NCI-H2107 treated with DMSO at 0.1 percent for 48 hours (cell line): ENCODE results near the gene NCBP2.

ENCODE experiments used
- DNase-seq: peaks from one replicate; lab custom pipeline; 2025; ENCODE audit not compliant: unreplicated experiment; lab: John Stamatoyannopoulos, UW

NCBP2 gene

DNA sequence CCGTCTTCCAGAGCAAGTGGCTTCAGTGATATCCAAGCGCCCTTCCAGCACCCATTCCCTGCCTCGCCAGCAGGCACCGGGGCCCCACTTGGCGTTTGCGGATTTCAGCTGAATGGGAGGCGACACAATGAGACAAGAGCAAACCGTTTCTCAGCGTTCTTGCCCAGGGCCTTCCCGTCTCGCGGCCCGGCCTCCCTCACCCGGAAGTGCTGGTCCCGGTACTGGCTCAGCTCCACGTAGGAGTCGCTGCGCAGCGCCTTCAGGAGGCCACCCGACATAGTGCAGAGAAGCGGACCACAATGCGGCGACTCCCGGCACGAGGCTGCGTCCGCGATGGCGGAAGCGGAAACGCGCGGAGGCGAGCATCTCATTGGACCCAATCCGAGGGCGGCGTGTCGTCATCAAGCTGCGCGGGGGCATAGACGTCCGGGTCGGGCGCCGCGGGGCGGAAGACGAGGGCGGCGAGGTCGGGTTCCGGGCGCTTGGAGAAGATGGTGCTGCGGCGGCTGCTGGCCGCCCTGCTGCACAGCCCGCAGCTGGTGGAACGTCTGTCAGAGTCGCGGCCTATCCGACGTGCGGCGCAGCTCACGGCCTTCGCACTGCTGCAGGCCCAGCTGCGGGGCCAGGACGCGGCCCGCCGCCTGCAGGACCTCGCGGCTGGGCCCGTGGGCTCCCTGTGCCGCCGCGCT is at the start of gene NCBP2:
Gene NCBP2 (minus strand): TSS at position 303 of the 689 bp plus-strand sequence. CDS start 25 bp downstream, at position 278.
- DNase-seq, result peak; percentile 98

DNA sequence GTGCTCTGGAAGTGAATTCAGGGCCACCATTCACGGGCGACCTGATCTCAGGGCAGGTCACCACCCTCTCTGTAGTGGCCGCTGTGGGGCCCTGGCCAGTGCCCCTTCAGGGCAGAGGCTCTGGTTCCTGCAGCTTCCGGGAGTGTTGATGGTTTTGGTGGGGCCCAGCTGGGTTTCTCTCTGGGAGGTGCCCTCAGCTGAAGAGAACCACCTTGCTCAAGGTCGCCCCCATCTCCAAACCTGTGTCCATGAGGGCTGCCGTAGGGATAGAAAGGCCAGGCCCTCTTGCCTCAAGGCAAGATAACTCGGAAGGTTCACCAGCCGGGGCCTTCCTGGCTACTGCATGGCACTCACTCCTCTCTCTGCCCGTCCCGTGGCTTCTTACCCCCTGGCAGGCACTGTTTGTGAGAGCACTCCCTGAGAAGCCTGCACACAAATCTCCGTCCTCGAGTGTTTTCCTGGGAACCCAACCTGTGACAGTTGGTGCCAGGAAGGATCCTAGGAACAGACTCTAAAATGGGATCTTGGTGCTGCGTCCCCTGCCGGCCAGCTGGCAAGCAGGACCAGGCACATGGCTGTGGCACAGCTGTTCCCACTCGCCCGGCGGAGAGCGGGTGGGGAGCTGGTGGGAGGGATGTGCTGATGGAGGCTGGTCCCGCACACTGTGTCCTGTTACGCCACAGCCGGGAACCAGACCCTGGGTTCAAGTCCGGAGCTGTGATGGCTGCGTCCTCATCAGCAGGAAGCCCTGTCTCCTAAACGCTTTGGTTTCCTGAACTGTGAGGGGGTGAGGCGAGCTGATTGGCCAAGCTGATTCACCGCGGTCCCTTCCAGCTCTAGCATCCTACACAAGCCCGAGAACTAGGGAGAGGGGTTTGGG is 49.5 kb upstream of the NCBP2 start:
- DNase-seq, result no peak

GRCh38 chr3:196990601-196991007 is 48.3 kb upstream of the NCBP2 start:
- DNase-seq, result no peak

- DNase-seq, result peak; percentile 56
Observed at GRCh38 chr3:196989721-196990262, 47.5 kb upstream of the NCBP2 start.

- peak; percentile 26 for DNase-seq
Observed at GRCh38 chr3:196988241-196989029, 46.1 kb upstream of the NCBP2 start.

GRCh38 chr3:196987022-196987421 is 44.7 kb upstream of the NCBP2 start:
- DNase-seq, result no peak

DNA sequence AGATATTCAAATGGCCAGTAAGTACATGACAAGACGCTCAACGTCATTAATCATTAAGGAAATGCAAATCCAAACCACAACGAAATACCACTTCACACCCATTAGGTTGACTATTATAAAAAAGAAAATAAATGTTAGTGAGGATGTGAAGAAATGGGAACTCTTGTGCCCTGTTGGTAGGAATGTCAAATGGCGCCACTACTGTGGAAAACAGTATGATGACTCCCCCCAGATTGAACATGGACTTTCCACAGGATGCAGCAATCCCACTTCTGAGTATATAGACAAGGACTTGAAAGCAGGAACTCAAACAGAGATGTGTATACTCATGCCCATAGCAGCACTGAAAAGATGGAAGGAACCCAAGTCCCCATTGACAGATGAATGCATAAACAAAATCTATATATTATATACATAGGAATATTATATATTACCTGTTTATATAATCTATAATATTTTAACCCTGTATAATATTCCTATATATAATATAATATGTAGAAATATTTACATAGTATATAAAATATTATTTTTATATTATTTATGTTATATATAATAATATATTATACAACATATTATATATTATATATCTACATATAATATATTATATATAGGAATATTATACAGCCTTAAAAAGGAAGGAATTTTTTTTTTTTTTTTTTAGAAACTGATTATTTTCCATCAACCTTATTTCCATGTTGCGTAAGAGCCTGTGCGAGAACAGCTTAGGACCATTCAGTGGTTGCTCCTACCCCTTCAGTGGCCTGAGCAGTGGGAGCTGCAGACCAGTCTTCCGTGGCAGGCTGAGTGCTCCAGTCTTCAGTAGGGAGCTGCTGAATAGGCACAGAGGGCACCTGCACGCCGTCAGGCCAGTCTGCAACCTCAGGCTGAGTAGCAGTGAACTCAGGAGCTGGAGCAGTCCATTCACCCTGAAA is 43.9 kb upstream of the NCBP2 start:
- DNase-seq, result no peak

- no peak for DNase-seq
Observed at GRCh38 chr3:196985298-196985697, 43.0 kb upstream of the NCBP2 start.

DNA sequence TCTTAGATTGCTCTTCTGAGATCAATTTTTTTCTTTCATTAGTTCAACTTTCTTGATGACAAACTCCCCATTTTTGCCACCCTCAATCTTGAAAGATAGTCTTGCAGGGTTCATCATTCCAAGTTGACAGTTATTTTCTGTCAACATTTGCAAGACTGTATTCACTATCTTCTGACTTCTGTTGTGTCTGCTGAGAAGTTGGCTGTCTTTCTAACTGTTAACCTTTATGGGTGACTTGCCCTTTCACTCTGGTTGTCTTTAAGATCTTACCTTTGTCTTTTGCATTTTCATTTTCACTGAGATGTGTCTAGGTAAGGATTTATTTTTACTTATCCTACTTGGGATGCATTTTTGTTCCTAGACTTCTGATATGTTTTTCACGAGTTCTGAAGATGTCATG is 40.9 kb upstream of the NCBP2 start:
- DNase-seq, result no peak

- no peak for DNase-seq
Observed at GRCh38 chr3:196981657-196982056, 39.3 kb upstream of the NCBP2 start.

DNA sequence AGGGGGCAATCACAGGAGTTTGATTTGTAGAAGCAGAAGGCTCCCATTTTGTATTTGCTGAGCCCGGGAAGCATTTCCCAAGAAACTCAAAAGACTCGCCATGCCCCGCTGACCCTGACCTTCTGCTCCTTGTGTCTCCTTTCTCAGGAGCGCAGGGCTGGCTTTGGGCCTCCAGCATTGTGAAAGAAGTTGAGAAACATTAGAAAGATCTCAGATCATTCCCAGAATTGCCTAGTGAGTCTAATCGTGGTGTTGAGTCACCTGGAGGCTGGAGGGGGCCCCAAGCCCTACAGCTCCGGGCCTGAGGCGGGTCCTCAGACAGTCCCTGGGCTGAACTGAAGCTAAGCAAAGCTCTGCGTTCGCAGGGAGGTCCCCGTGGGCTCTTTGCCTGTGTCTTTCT is 37.2 kb upstream of the NCBP2 start:
- no peak for DNase-seq

- DNase-seq, result no peak
Observed at GRCh38 chr3:196976941-196977340, 34.6 kb upstream of the NCBP2 start.

DNA sequence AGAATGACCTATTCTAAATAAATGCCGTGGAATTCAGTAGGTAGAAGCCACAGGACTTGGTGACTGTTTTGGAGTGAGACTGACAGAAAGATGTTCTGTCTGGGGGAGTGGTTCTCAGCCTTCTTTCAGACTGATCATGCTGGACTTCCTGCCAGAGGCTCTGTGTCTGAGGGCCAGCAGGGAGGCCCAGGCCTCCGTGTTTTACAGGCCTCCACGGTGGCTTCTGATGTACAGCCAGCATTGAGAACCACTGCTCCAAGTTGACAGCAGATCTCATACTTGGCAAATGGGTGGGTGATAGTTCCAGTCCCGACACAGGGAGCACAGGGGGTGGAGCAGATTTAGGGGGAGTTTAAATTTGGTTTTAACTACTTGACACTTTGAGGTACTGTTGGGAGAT is 33.0 kb upstream of the NCBP2 start:
- DNase-seq, result no peak

- DNase-seq, result no peak
Observed at GRCh38 chr3:196974661-196975060, 32.3 kb upstream of the NCBP2 start.

DNA sequence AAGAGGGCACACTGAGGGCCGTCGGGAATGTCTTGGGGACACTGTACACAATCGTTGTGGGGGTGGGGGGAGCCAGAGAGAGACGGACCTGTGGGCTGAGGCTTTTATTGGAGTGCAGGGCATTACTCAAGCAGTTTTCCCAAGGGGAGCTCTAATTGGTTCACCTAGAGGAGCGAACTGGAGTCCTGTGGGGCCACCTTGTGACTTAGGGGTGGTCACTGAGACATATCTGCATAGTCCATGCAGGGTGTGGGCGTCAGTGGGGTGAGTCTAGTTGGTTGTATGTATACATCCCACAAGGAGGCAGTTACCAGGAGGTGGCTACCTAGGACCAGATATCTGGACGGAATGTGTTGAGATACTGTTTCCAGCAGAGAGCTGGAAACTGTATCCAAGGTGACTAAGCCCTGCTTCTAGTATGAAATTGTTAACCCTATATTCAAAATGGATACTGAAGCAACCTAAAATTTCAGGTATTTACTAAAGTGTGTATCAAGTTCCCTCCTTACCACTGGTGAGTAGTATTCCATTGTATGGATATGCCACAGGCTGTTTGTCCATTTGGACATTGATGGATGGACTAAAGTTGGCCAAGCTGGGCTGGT is 28.9 kb upstream of the NCBP2 start:
- DNase-seq, result no peak

DNA sequence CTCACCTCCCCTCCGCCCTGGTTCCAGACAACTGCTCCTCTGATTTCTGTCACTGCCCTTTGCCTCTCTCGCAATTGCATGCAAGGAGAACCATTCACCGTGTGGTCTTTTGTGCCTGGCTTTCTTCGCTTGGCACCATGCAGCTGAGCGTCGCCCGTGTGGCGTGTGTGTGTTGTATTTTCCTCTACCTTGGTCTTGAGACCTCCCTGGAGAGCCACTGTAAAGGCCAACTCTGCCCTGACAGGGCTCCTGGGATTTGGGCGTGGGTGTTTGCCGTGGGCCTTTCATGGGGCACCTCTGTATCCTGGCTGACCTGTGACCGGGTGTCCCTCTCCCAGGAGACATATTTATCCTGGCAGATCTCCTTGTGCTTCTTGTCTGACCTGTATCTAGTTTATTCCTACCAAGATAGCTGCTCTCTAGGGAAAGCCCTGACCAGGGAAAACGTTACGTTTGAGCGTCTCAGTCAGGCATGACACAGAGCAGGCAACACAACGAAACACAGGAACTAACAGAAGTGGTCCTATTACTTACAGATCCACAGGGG is 28.3 kb upstream of the NCBP2 start:
- DNase-seq, result no peak

DNA sequence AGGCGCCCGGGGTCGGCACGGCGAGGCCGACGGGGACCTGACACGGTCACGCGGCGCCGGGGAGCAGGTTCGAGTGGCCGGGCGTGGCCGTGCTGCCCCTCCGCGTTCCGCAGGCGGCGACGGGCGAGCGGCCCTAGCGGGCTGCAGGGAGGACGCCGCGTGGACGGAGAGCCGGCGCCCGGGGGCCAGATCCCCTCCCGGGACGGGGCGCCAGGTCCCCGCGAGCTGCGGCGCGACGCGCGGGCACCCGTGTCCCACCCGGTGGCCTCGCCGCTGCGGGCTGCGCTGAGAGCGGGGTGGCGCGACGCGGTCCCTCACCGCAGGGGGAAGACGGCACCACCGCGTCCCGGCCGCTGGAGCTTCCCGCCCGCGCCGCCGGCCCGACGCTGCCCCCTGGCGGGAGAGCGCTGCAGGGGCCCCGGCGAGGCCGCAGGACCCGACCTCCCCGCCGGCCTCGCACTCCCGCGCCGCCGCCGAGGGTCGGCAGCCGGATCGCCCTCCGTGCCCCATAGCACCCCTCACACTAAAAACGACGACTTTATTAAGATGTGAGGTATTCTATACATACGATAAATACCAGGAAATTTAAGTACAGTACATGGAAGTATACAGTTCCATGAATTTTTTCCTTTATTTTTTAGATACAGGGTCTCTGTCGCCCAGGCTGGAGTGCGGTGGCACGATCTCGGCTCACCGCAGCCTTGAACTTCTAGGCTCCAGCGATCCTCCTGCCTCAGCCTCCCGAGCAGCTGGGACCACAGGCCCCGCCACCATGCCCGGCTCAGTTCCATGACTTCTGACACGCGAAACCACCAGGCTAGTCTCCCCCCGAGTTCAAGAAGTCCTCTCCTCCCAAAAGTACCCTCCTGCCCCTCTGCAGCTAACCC is 27.6 kb upstream of the NCBP2 start:
- peak; percentile 60 for DNase-seq

DNA sequence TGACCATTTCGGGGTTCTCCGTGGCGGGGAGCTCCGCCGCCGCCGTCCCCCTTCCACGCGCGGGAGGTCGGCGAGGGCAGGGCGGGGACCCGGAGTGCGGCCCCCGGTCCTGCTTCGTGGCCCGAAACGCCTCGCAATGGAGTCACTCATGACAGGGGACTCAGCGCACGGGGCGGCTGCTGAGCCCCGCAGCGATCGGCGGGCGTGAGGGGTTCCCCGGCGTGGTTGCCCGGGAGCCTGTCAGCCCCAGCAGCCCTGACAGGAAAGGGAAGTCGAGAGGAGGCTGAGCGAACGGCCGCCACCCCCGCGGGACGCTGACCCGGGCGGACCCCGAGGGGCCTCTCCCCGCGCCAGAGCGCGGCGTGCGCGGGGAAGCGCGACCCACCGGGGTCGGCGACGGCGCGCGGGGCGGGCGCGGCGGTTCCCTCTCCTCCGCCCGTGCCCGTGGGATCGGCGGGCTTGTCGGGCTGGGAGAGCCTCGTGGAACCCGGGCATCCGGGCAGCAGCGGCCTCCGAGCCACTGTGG is 26.9 kb upstream of the NCBP2 start:
- no peak for DNase-seq
